Activated B cell treated with CpG ODN at 0.5 μM for 24 hours (primary cell): ENCODE measurements around the gene CORIN. TPM values are rescaled to one million over a fixed set of nuclear protein-coding genes. Genes with fewer than 3 reads are reported as not detected.
"Not testable (repeated sequence)": the region's sequence is repeated elsewhere in the genome, so short reads cannot be mapped to it uniquely, and the experiment has no call there.

Source experiments
- ATAC-seq: fragments of 200-7000 bp; cut with Tn5 transposase; one replicate; pipeline ENCODE4 v1.10.0; 2021; ENCODE audit warnings: low read depth, mild to moderate bottlenecking, moderate library complexity
- CTCF ChIA-PET: fragments of 350-600 bp; sonication (Branson Sonifier 250); formaldehyde crosslinking; loops from one replicate; lab custom pipeline; 2021; ENCODE audit warnings: antibody characterized with exemption; lab: Charles Lee
- POLR2A ChIA-PET: fragments of 350-600 bp; sonication (Branson Sonifier 250); formaldehyde crosslinking; loops from one replicate; lab custom pipeline; 2021; ENCODE audit warnings: antibody characterized with exemption; lab: Charles Lee
- DNase-seq: peaks from one replicate; pipeline ENCODE4 v3.0.0; 2022
- H3K27ac Mint-ChIP-seq: one replicate; pipeline ENCODE4 v1.8.0; 2020; ENCODE audit warnings: mixed read lengths
- H3K27me3 Mint-ChIP-seq: one replicate; pipeline ENCODE4 v1.8.0; 2021; ENCODE audit warnings: mixed read lengths
- H3K36me3 Mint-ChIP-seq: one replicate; pipeline ENCODE4 v1.8.0; 2021; ENCODE audit warnings: low read depth, mixed read lengths
- H3K4me1 Mint-ChIP-seq: one replicate; pipeline ENCODE4 v1.8.0; 2021; ENCODE audit warnings: mixed read lengths
- H3K4me3 Mint-ChIP-seq: one replicate; pipeline ENCODE4 v1.8.0; 2020; ENCODE audit warnings: mild to moderate bottlenecking, mixed read lengths
- H3K9me3 Mint-ChIP-seq: one replicate; pipeline ENCODE4 v1.8.0; 2020; ENCODE audit warnings: mixed read lengths
- CTCF ChIP-seq: fragments of 200-600 bp; IDR thresholded peaks from one replicate; pipeline ENCODE4 v1.8.0; 2022; ENCODE audit warnings: antibody characterized with exemption, mild to moderate bottlenecking
- intact Hi-C: fragments of 100-400 bp; cut with micrococcal nuclease; formaldehyde crosslinking; loops from one replicate; pipeline ENCODE4 v1.15.1; 2024
- total RNA-seq: library from RNA; stranded (reverse); gene quantifications from 2 replicates; pipeline ENCODE4 v1.2.3, GENCODE V29; 2022

The CORIN gene
- total RNA-seq, 1 donor from 2014 or later: not detected

GRCh38 chr4:47785153-47785552, 52.7 kb downstream of the CORIN start:
- Mint-ChIP-seq H3K4me1 (no peaks in the 10 kb centered on the region), H3K36me3 (no peaks in the 10 kb centered on the region), H3K27me3 (peaks cover 11% of the 10 kb centered on the region), H3K4me3 (no peak overlapping the region), H3K9me3 (peaks cover 4% of the 10 kb centered on the region), H3K27ac (no peak overlapping the region)
- CTCF ChIA-PET: no interaction called here
- no peak for TF ChIP-seq CTCF
- DNase-seq (no peak), ATAC-seq (no peak)
- POLR2A ChIA-PET: no interaction called here
- intact Hi-C loops: no loop called here

- no peak for ATAC-seq
- POLR2A ChIA-PET: no interaction called here
- Mint-ChIP-seq H3K27me3 (peaks cover 11% of the 10 kb centered on the region), H3K36me3 (no peaks in the 10 kb centered on the region), H3K4me3 (no peak overlapping the region), H3K27ac (no peak overlapping the region), H3K9me3 (peaks cover 7% of the 10 kb centered on the region), H3K4me1 (no peaks in the 10 kb centered on the region)
- intact Hi-C loops: no loop called here
- TF ChIP-seq CTCF: no peak
- no peak for DNase-seq
- CTCF ChIA-PET: no interaction called here
Observed at GRCh38 chr4:47784222-47784621, 53.6 kb downstream of the CORIN start.

GRCh38 chr4:47776353-47776752, 61.5 kb downstream of the CORIN start:
- Mint-ChIP-seq H3K4me3 (no peak overlapping the region), H3K36me3 (no peaks in the 10 kb centered on the region), H3K27me3 (no peaks in the 10 kb centered on the region), H3K9me3 (peaks cover 10% of the 10 kb centered on the region), H3K27ac (no peak overlapping the region), H3K4me1 (no peaks in the 10 kb centered on the region)
- ATAC-seq (no peak), DNase-seq (no peak)
- ChIA-PET POLR2A (no interaction called here), CTCF (no interaction called here)
- TF ChIP-seq CTCF: no peak
- intact Hi-C loops: no loop called here

GRCh38 chr4:47774079-47774478, 63.8 kb downstream of the CORIN start:
- ChIA-PET POLR2A (no interaction called here), CTCF (no interaction called here)
- no peak overlapping the region for H3K4me3 Mint-ChIP-seq
- DNase-seq (no peak), ATAC-seq (no peak)
- H3K27me3 Mint-ChIP-seq: no peaks in the 10 kb centered on the region
- intact Hi-C loops: no loop called here
- no peaks in the 10 kb centered on the region for H3K36me3 Mint-ChIP-seq
- peaks cover 3% of the 10 kb centered on the region for H3K9me3 Mint-ChIP-seq
- H3K4me1 Mint-ChIP-seq: no peaks in the 10 kb centered on the region
- TF ChIP-seq CTCF: no peak
- H3K27ac Mint-ChIP-seq: no peak overlapping the region

- Mint-ChIP-seq H3K36me3 (no peaks in the 10 kb centered on the region), H3K9me3 (peaks cover 5% of the 10 kb centered on the region), H3K27me3 (peaks cover 6% of the 10 kb centered on the region), H3K4me1 (no peaks in the 10 kb centered on the region), H3K27ac (no peak overlapping the region), H3K4me3 (no peak overlapping the region)
- CTCF ChIA-PET: no interaction called here
- TF ChIP-seq CTCF: no peak
- no peak for DNase-seq
- POLR2A ChIA-PET: no interaction called here
- ATAC-seq: no peak
- intact Hi-C loops: no loop called here
Observed at GRCh38 chr4:47771020-47771419, 66.8 kb downstream of the CORIN start.

- intact Hi-C loops, DNase-seq, POLR2A ChIA-PET, CTCF ChIA-PET, H3K9me3 Mint-ChIP-seq, H3K4me1 Mint-ChIP-seq, H3K4me3 Mint-ChIP-seq, ATAC-seq, H3K36me3 Mint-ChIP-seq, H3K27me3 Mint-ChIP-seq, H3K27ac Mint-ChIP-seq: not testable (repeated sequence)
Observed at GRCh38 chr4:47767956-47768355, 69.9 kb downstream of the CORIN start.
